ENCODE results near the gene COPZ1. TPM values are rescaled to one million over a fixed set of nuclear protein-coding genes. Genes with fewer than 3 reads are reported as not detected.

COPZ1 gene
- total and polyA plus RNA-seq, 9 of the 15 experiments (the other 6 are each of a cell fraction or from before 2014, with no cell fraction given): 137 to 487 (median 233) TPM

GRCh38 chr12:54359762-54360351 is 34.9 kb downstream of the COPZ1 start (continued):
- TF ChIP-seq ZNF318 (IDR thresholded peaks at IDR 0.05; ENCODE audit: borderline replicate concordance in 1 of 2, low read depth in 1 of 2): no peak
- no peak for TF ChIP-seq SMAD2 (IDR thresholded peaks at IDR 0.05; ENCODE audit: low read depth, low read length)
- peak; percentile 37; the same call in 1 of the 2 replicates for TF ChIP-seq NKRF (IDR thresholded peaks at IDR 0.05; ENCODE audit: borderline replicate concordance)
- TF ChIP-seq NR4A1 (CRISPR knock-in tag; IDR thresholded peaks at IDR 0.05): no peak
- no peak for TF ChIP-seq NR4A1 (tag; IDR thresholded peaks at IDR 0.05)
- TF ChIP-seq E2F3 (CRISPR knock-in tag; IDR thresholded peaks at IDR 0.05): no peak
- TF ChIP-seq POLR2H (tag; IDR thresholded peaks at IDR 0.05; ENCODE audit: low read depth): no peak
- TF ChIP-seq TRIM24 (IDR thresholded peaks at IDR 0.05): no peak
- TF ChIP-seq FOXP4 (CRISPR knock-in tag; IDR thresholded peaks at IDR 0.05; ENCODE audit: borderline replicate concordance): no peak
- no peak for TF ChIP-seq POLR2AphosphoS2 (IDR thresholded peaks at IDR 0.05; ENCODE audit: low read length)
- TF ChIP-seq ILK (tag; IDR thresholded peaks at IDR 0.05; ENCODE audit: borderline replicate concordance, low read depth): no peak
- no peak for TF ChIP-seq JUND (IDR thresholded peaks at IDR 0.05; ENCODE audit: borderline replicate concordance, low read depth, low read length)
- no peak; the same call in 2 of the 3 replicates for TF ChIP-seq JUND (tag; IDR thresholded peaks at IDR 0.05; ENCODE audit: borderline replicate concordance, low read depth, low read length)
- no peak for TF ChIP-seq SNAPC5 (CRISPR knock-in tag; IDR thresholded peaks at IDR 0.05)
- no peak for TF ChIP-seq NR1H2 (CRISPR knock-in tag; IDR thresholded peaks at IDR 0.05)
- 0 out of 2 replicates have a peak, but pooled peaks have one; percentile 14 for TF ChIP-seq HSF4 (CRISPR knock-in tag; IDR thresholded peaks at IDR 0.05; ENCODE audit: borderline replicate concordance)
